Measurements from ENCODE around the gene RSPH1.

RSPH1 gene

GRCh38 chr21:42467140-42467983 lies 28.7 kb downstream of the RSPH1 start:
- Histone ChIP-seq H3K9me3 (ENCODE audit: control insufficient read depth, insufficient read depth, low read length) (no peaks in the 10 kb centered on the region), H3K79me2 (ENCODE audit: control insufficient read depth, low read length) (0 out of 2 replicates have a peak, but pooled peaks cover under 1% of the 10 kb centered on the region), H3K9me2 (replicated peaks; ENCODE audit: control insufficient read depth, low read length) (no peaks in the 10 kb centered on the region), H3K27me3 (ENCODE audit: control insufficient read depth, low read length) (no peaks in the 10 kb centered on the region), H3K36me3 (ENCODE audit: control insufficient read depth, low read length) (no peaks in the 10 kb centered on the region), H3K4me2 (ENCODE audit: low read length) (no peak overlapping the region), H3F3A (ENCODE audit: control insufficient read depth, insufficient read depth) (peaks cover 7% of the 10 kb centered on the region), H3K4me1 (ENCODE audit: control insufficient read depth, low read length) (peaks cover 73% of the 10 kb centered on the region), H3K4me3 (ENCODE audit: low read length) (no peak overlapping the region), H3K27ac (ENCODE audit: low read depth, low read length) (no peak overlapping the region), H4K20me1 (ENCODE audit: control insufficient read depth, insufficient read depth, low read depth, low read length) (no peaks in the 10 kb centered on the region)
- TF ChIP-seq EZH2phosphoT487 (IDR thresholded peaks at IDR 0.05; ENCODE audit: borderline replicate concordance, low read length) = no peak
- TF ChIP-seq CTCF (IDR thresholded peaks at IDR 0.05; ENCODE audit: low read depth, low read length, poor library complexity, severe bottlenecking) = no peak

GRCh38 chr21:42466700-42467099 lies 29.3 kb downstream of the RSPH1 start:
- Histone ChIP-seq H3K27ac (ENCODE audit: low read depth, low read length) (no peak overlapping the region), H3K4me1 (ENCODE audit: control insufficient read depth, low read length) (peaks cover 73% of the 10 kb centered on the region), H3K36me3 (ENCODE audit: control insufficient read depth, low read length) (no peaks in the 10 kb centered on the region), H3F3A (ENCODE audit: control insufficient read depth, insufficient read depth) (peaks cover 10% of the 10 kb centered on the region), H3K9me2 (replicated peaks; ENCODE audit: control insufficient read depth, low read length) (no peaks in the 10 kb centered on the region), H3K27me3 (ENCODE audit: control insufficient read depth, low read length) (no peaks in the 10 kb centered on the region), H3K4me3 (ENCODE audit: low read length) (no peak overlapping the region), H4K20me1 (ENCODE audit: control insufficient read depth, insufficient read depth, low read depth, low read length) (no peaks in the 10 kb centered on the region), H3K79me2 (ENCODE audit: control insufficient read depth, low read length) (0 out of 2 replicates have a peak, but pooled peaks cover 3% of the 10 kb centered on the region), H3K9me3 (ENCODE audit: control insufficient read depth, insufficient read depth, low read length) (no peaks in the 10 kb centered on the region), H3K4me2 (ENCODE audit: low read length) (no peak overlapping the region)
- no peak for TF ChIP-seq EZH2phosphoT487 (IDR thresholded peaks at IDR 0.05; ENCODE audit: borderline replicate concordance, low read length)
- no peak for TF ChIP-seq CTCF (IDR thresholded peaks at IDR 0.05; ENCODE audit: low read depth, low read length, poor library complexity, severe bottlenecking)

GRCh38 chr21:42465803-42466127 lies 30.3 kb downstream of the RSPH1 start:
- Histone ChIP-seq H3K36me3 (ENCODE audit: control insufficient read depth, low read length) (no peaks in the 10 kb centered on the region), H3K4me1 (ENCODE audit: control insufficient read depth, low read length) (peaks cover 77% of the 10 kb centered on the region), H3K9me3 (ENCODE audit: control insufficient read depth, insufficient read depth, low read length) (no peaks in the 10 kb centered on the region), H3K9me2 (replicated peaks; ENCODE audit: control insufficient read depth, low read length) (no peaks in the 10 kb centered on the region), H3K4me2 (ENCODE audit: low read length) (peak overlapping the region; percentile 65), H3F3A (ENCODE audit: control insufficient read depth, insufficient read depth) (peaks cover 18% of the 10 kb centered on the region), H3K27me3 (ENCODE audit: control insufficient read depth, low read length) (no peaks in the 10 kb centered on the region), H3K27ac (ENCODE audit: low read depth, low read length) (peak overlapping the region; percentile 32), H4K20me1 (ENCODE audit: control insufficient read depth, insufficient read depth, low read depth, low read length) (no peaks in the 10 kb centered on the region), H3K79me2 (ENCODE audit: control insufficient read depth, low read length) (0 out of 2 replicates have a peak, but pooled peaks cover 3% of the 10 kb centered on the region), H3K4me3 (ENCODE audit: low read length) (peak overlapping the region; percentile 42)
- TF ChIP-seq EZH2phosphoT487 (IDR thresholded peaks at IDR 0.05; ENCODE audit: borderline replicate concordance, low read length) = no peak
- no peak for TF ChIP-seq CTCF (IDR thresholded peaks at IDR 0.05; ENCODE audit: low read depth, low read length, poor library complexity, severe bottlenecking)
